PC-3 (cell line): ENCODE results near the gene SCN2B. TPM values are rescaled to one million over a fixed set of nuclear protein-coding genes. Genes with fewer than 3 reads are reported as not detected.

Experiments used
- ATAC-seq: fragments of 200-7000 bp; cut with Tn5 transposase; 2 replicates; pipeline ENCODE4 v1.9.1; 2020; ENCODE audit warnings: mild to moderate bottlenecking, moderate library complexity
- BruUV-seq: library from RNA; stranded (reverse); fragments of 400-500 nt; replicated peaks from 2 replicates; lab custom pipeline; 2021; lab: Mats Ljungman, UMichigan
- CTCF ChIA-PET: fragments of 300-600 bp; sonication (Branson Sonifier 250); formaldehyde crosslinking; loops from one replicate; lab custom pipeline; 2022; ENCODE audit warnings: antibody characterized with exemption; lab: Charles Lee
- POLR2A ChIA-PET: fragments of 300-600 bp; sonication (Branson Sonifier 250); formaldehyde crosslinking; loops from one replicate; lab custom pipeline; 2022; ENCODE audit warnings: antibody characterized with exemption; ENCODE audit not compliant: unreplicated experiment; lab: Charles Lee
- DNase-seq: peaks from one replicate; pipeline ENCODE4 v3.0.0-alpha.2; 2015
- H2AFZ ChIP-seq: fragments of 300-600 bp; sonication (generic); 2 replicates; pipeline ENCODE4 v1.6.0; 2016; ENCODE audit warnings: antibody characterized with exemption, low read length
- H3F3A ChIP-seq: fragments of 300-600 bp; sonication (generic); one replicate; pipeline ENCODE4 v1.6.0; 2017; ENCODE audit warnings: antibody characterized with exemption, low read length, control low read depth, mild to moderate bottlenecking; ENCODE audit not compliant: unreplicated experiment
- H3K27ac ChIP-seq: fragments of 300-600 bp; sonication (generic); 2 replicates; pipeline ENCODE4 v1.5.1; 2016; ENCODE audit warnings: mild to moderate bottlenecking, low read length
- H3K27me3 ChIP-seq: fragments of 300-600 bp; sonication (generic); 2 replicates; pipeline ENCODE4 v1.6.1; 2016; ENCODE audit warnings: low read length, mixed read lengths
- H3K36me3 ChIP-seq: fragments of 300-600 bp; sonication (generic); 2 replicates; pipeline ENCODE4 v1.6.1; 2016; ENCODE audit warnings: low read depth, mixed run types, low read length, mixed read lengths
- H3K4me1 ChIP-seq: fragments of 300-600 bp; sonication (generic); 2 replicates; pipeline ENCODE4 v1.5.1; 2016; ENCODE audit warnings: low read length; ENCODE audit not compliant: insufficient read depth
- H3K4me2 ChIP-seq: fragments of 300-600 bp; sonication (generic); 2 replicates; pipeline ENCODE4 v1.6.0; 2016; ENCODE audit warnings: low read length
- H3K4me3 ChIP-seq: fragments of 300-600 bp; sonication (generic); 2 replicates; pipeline ENCODE4 v1.5.1; 2016; ENCODE audit warnings: mild to moderate bottlenecking, low read length, mixed read lengths
- H3K79me2 ChIP-seq: fragments of 300-600 bp; sonication (generic); 2 replicates; pipeline ENCODE4 v1.6.1; 2017; ENCODE audit warnings: low read length, mixed read lengths
- H3K9ac ChIP-seq: fragments of 300-600 bp; sonication (generic); 2 replicates; pipeline ENCODE4 v1.6.0; 2016; ENCODE audit warnings: mild to moderate bottlenecking, low read length
- H3K9me2 ChIP-seq: fragments of 300-600 bp; sonication (generic); replicated peaks from 2 replicates; pipeline ENCODE4 v1.6.1; 2016; ENCODE audit warnings: mixed run types, low read length, mixed read lengths
- H3K9me3 ChIP-seq: fragments of 300-600 bp; sonication (generic); 2 replicates; pipeline ENCODE4 v1.6.1; 2016; ENCODE audit warnings: low read length, mixed read lengths
- H4K20me1 ChIP-seq: fragments of 300-600 bp; sonication (generic); 2 replicates; pipeline ENCODE4 v1.6.1; 2016; ENCODE audit warnings: low read length, mixed read lengths
- CTCF ChIP-seq: fragments of 300-600 bp; sonication (generic); conservative IDR thresholded peaks from 2 replicates; pipeline ENCODE4 v1.5.1; 2017; ENCODE audit warnings: antibody characterized with exemption, low read depth, mild to moderate bottlenecking, low read length
- EZH2 ChIP-seq: fragments of 300-600 bp; sonication (generic); IDR thresholded peaks from one replicate; pipeline ENCODE4 v1.6.1; 2017; ENCODE audit warnings: antibody characterized with exemption, mild to moderate bottlenecking, low read length; ENCODE audit not compliant: unreplicated experiment
- EZH2phosphoT487 ChIP-seq: fragments of 300-600 bp; sonication (generic); IDR thresholded peaks from 2 replicates; pipeline ENCODE4 v1.6.1; 2018; ENCODE audit warnings: mild to moderate bottlenecking, antibody characterized with exemption, low read length, borderline replicate concordance
- intact Hi-C: fragments of 100-400 bp; cut with micrococcal nuclease; formaldehyde crosslinking; loops from 2 replicates; pipeline ENCODE4 v1.9.0; 2023
- total RNA-seq: library from RNA; depleted of rRNA; stranded (reverse); fragments of >200 nt; gene quantifications from 2 replicates; pipeline ENCODE4 v1.2.3, GENCODE V29; 2014

Gene SCN2B
- total RNA-seq, 1 experiment from 2014 or later, result not detected

GRCh38 chr11:118136341-118136740, 40.1 kb downstream of the SCN2B start:
- ChIA-PET CTCF (no interaction called here), POLR2A (no interaction called here)
- H3K4me3 ChIP-seq, result no peak overlapping the region
- TF ChIP-seq CTCF (no peak), EZH2 (no peak), EZH2phosphoT487 (no peak)
- H2AFZ ChIP-seq, result no peak overlapping the region
- H3K4me1 ChIP-seq, result no peaks in the 10 kb centered on the region
- intact Hi-C loops, result no loop called here
- no peak overlapping the region for H3K9ac ChIP-seq
- H3K27me3 ChIP-seq, result peaks cover 90% of the 10 kb centered on the region
- no peaks in the 10 kb centered on the region for H3K9me3 ChIP-seq
- no peaks in the 10 kb centered on the region for H3K9me2 ChIP-seq
- H3F3A ChIP-seq, result no peaks in the 10 kb centered on the region
- H3K4me2 ChIP-seq, result no peak overlapping the region
- no TSS peak for BruUV-seq
- DNase-seq, result no peak
- H3K27ac ChIP-seq, result no peak overlapping the region
- no peak for ATAC-seq
- H3K79me2 ChIP-seq, result no peaks in the 10 kb centered on the region
- H3K36me3 ChIP-seq, result no peaks in the 10 kb centered on the region
- H4K20me1 ChIP-seq, result no peaks in the 10 kb centered on the region

DNA sequence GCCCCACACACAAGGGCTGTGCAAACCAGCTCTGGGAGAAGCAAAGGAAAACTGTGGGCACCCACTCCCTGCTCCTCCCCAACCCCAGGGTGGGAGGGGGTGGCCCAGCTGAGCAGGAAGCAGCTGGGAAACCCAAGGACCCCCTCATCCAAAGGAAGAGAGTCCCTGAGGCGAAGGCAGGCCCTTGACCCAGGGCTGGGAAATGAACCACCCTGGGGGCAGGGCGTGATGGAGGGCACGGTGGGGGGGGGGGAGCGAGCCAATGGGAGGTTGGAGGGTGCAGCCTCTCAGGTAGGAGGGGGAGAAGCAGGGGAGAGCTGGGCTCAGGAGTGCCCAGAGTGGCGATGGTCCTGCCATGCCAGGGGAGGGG, 40.7 kb downstream of the SCN2B start:
- CTCF ChIA-PET, result no interaction called here
- Histone ChIP-seq H3K4me1 (no peaks in the 10 kb centered on the region), H3K4me3 (no peak overlapping the region), H3K79me2 (no peaks in the 10 kb centered on the region), H2AFZ (no peak overlapping the region), H3K27me3 (peaks cover 87% of the 10 kb centered on the region), H3K9ac (no peak overlapping the region), H3K9me2 (no peaks in the 10 kb centered on the region), H3K4me2 (no peak overlapping the region), H4K20me1 (no peaks in the 10 kb centered on the region), H3K27ac (no peak overlapping the region), H3F3A (no peaks in the 10 kb centered on the region), H3K36me3 (no peaks in the 10 kb centered on the region), H3K9me3 (no peaks in the 10 kb centered on the region)
- POLR2A ChIA-PET, result no interaction called here
- TF ChIP-seq EZH2phosphoT487 (no peak), CTCF (no peak), EZH2 (no peak)
- intact Hi-C loops, result no loop called here
- ATAC-seq (no peak), DNase-seq (no peak)
- BruUV-seq, result no TSS peak

GRCh38 chr11:118135051-118135795, 41.2 kb downstream of the SCN2B start:
- ChIA-PET POLR2A (no interaction called here), CTCF (no interaction called here)
- H3K4me1 ChIP-seq, result no peaks in the 10 kb centered on the region
- no peaks in the 10 kb centered on the region for H3K9me3 ChIP-seq
- DNase-seq (no peak), ATAC-seq (no peak)
- no peak overlapping the region for H3K4me2 ChIP-seq
- no peak overlapping the region for H3K27ac ChIP-seq
- no peak for TF ChIP-seq CTCF
- no peak for TF ChIP-seq EZH2
- TF ChIP-seq EZH2phosphoT487, result no peak
- no peak overlapping the region for H3K4me3 ChIP-seq
- intact Hi-C loops, result no loop called here
- peaks cover 85% of the 10 kb centered on the region for H3K27me3 ChIP-seq
- H3K79me2 ChIP-seq, result no peaks in the 10 kb centered on the region
- no peak overlapping the region for H3K9ac ChIP-seq
- no peaks in the 10 kb centered on the region for H4K20me1 ChIP-seq
- H3K36me3 ChIP-seq, result no peaks in the 10 kb centered on the region
- no peaks in the 10 kb centered on the region for H3K9me2 ChIP-seq
- no TSS peak for BruUV-seq
- no peak overlapping the region for H2AFZ ChIP-seq
- no peaks in the 10 kb centered on the region for H3F3A ChIP-seq
